Measurements from ENCODE around the gene PASD1. TPM values are rescaled to one million over a fixed set of nuclear protein-coding genes. Genes with fewer than 3 reads are reported as not detected.
"Not testable (repeated sequence)": the region's sequence is repeated elsewhere in the genome, so short reads cannot be mapped to it uniquely, and the experiment has no call there.

PASD1 gene
- total RNA-seq, 1 donor = not detected

DNA sequence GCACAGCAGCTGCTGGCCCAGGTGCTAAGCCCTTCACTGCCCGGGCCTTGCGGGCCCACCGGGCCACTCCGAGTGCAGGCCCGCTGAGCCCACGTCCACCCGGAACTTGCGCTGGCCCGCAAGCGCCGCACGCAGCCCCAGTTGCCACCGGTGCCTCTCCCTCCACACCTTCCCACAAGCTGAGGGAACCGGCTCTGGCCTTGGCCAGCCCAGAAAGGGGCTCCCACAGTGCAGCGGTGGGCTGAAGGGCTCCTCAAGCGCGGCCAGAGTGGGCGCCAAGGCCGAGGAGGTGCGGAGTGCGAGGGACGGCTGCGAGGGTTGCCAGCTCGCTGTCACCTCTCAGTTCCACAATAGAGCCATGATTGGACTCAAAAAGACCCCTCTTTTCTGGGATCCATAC lies 472 bp upstream of the PASD1 start:
- DNase-seq (ENCODE audit: insufficient read length, low spot score, missing footprints); H3K4me1 ChIP-seq (ENCODE audit: insufficient read depth, low read length); H3K36me3 ChIP-seq (ENCODE audit: insufficient read depth, low read length); H3K4me2 ChIP-seq (ENCODE audit: insufficient read depth, low read length); H3K27me3 ChIP-seq (ENCODE audit: insufficient read depth, low read length); H4K20me1 ChIP-seq (ENCODE audit: insufficient read depth, low read length); H3K79me2 ChIP-seq (ENCODE audit: insufficient read depth, low read length); H3K27ac ChIP-seq (ENCODE audit: low read depth, low read length); H2AFZ ChIP-seq (ENCODE audit: low read length); H3K9me3 ChIP-seq (ENCODE audit: low read depth, low read length); H3K4me3 ChIP-seq (ENCODE audit: insufficient read depth, low read length): not testable (repeated sequence)

DNA sequence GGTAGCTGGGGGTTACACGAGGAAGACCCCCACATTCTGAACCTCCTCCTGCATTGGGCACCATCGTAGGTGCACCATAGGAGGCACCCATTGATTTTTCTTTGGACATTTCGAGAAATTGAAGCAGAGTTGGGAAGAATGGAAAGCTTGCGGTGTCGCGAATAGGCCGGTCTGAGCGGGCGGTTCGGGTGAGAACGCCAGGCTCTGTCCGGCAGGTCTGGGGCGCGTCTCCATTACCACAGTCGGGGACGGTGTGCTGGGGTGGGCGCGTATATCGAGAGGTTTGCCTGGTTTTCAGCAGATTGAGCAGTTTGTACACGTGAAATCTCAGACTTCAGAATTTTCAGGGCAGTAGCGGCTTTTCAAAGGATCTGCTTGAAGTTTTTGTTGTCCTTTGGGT lies 560 bp downstream of the PASD1 start:
- no peaks in the 10 kb centered on the region for H3K27me3 ChIP-seq (ENCODE audit: insufficient read depth, low read length)
- no peaks in the 10 kb centered on the region for H4K20me1 ChIP-seq (ENCODE audit: insufficient read depth, low read length)
- H3K79me2 ChIP-seq (ENCODE audit: insufficient read depth, low read length) = no peaks in the 10 kb centered on the region
- no peaks in the 10 kb centered on the region for H3K4me1 ChIP-seq (ENCODE audit: insufficient read depth, low read length)
- H3K4me3 ChIP-seq (ENCODE audit: insufficient read depth, low read length) = no peak overlapping the region
- TF ChIP-seq, protein P1, sequence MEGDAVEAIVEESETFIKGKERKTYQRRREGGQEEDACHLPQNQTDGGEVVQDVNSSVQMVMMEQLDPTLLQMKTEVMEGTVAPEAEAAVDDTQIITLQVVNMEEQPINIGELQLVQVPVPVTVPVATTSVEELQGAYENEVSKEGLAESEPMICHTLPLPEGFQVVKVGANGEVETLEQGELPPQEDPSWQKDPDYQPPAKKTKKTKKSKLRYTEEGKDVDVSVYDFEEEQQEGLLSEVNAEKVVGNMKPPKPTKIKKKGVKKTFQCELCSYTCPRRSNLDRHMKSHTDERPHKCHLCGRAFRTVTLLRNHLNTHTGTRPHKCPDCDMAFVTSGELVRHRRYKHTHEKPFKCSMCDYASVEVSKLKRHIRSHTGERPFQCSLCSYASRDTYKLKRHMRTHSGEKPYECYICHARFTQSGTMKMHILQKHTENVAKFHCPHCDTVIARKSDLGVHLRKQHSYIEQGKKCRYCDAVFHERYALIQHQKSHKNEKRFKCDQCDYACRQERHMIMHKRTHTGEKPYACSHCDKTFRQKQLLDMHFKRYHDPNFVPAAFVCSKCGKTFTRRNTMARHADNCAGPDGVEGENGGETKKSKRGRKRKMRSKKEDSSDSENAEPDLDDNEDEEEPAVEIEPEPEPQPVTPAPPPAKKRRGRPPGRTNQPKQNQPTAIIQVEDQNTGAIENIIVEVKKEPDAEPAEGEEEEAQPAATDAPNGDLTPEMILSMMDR (IDR thresholded peaks at IDR 0.05; ENCODE audit: extremely low read depth, low read depth, low read length) = no peak
- no peaks in the 10 kb centered on the region for H3K36me3 ChIP-seq (ENCODE audit: insufficient read depth, low read length)
- no peak overlapping the region for H3K27ac ChIP-seq (ENCODE audit: low read depth, low read length)
- H3K4me2 ChIP-seq (ENCODE audit: insufficient read depth, low read length) = no peak overlapping the region
- H2AFZ ChIP-seq (ENCODE audit: low read length) = no peak overlapping the region
- H3K9me3 ChIP-seq (ENCODE audit: low read depth, low read length) = no peaks in the 10 kb centered on the region
- DNase-seq (ENCODE audit: insufficient read length, low spot score, missing footprints) = no peak

DNA sequence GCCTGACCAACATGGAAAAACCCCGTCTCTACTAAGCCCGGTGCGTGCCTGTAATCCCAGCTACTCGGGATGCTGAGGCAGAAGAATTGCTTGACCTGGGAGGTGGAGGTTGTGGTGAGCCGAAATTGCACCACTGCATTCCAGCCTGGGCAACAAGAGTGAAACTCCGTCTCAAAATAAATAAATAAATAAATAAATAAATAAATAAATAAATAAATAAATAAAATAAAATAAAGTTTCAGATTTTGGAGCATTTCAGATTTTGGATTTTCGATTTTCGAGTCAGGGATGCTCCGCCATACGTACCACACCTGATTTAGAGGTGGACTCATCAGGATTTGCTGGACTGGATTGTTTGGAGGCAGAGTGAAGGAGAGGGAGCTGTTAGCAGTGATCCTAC lies 3.4 kb downstream of the PASD1 start:
- not testable (repeated sequence) for H3K36me3 ChIP-seq (ENCODE audit: insufficient read depth, low read length); H3K4me3 ChIP-seq (ENCODE audit: insufficient read depth, low read length); H3K27ac ChIP-seq (ENCODE audit: low read depth, low read length); H3K27me3 ChIP-seq (ENCODE audit: insufficient read depth, low read length); H3K4me1 ChIP-seq (ENCODE audit: insufficient read depth, low read length); H3K79me2 ChIP-seq (ENCODE audit: insufficient read depth, low read length); H4K20me1 ChIP-seq (ENCODE audit: insufficient read depth, low read length); H2AFZ ChIP-seq (ENCODE audit: low read length); H3K4me2 ChIP-seq (ENCODE audit: insufficient read depth, low read length); H3K9me3 ChIP-seq (ENCODE audit: low read depth, low read length); DNase-seq (ENCODE audit: insufficient read length, low spot score, missing footprints)

DNA sequence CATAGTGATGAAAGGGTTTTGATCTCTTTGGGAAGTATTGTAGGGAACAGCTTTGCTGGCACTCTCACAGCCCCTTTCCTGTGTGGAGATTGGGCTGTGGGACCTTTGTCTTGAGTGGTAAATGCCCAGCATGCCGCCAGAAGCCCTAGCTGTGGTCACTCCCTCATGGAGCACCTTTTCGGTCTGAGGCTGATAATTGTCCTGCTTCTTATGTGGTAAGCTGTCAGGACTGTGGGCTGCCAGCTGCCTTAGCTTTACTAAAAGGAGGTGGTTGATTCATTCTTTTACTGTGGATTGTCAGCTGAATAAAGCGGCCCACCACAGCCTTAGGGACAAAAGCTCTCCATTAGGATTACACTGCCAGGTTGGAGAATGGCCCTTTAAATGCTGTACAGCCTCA lies 7.1 kb downstream of the PASD1 start:
- DNase-seq (ENCODE audit: insufficient read length, low spot score, missing footprints) = no peak
- Histone ChIP-seq H3K4me3 (ENCODE audit: insufficient read depth, low read length) (no peak overlapping the region), H3K36me3 (ENCODE audit: insufficient read depth, low read length) (no peaks in the 10 kb centered on the region), H3K4me2 (ENCODE audit: insufficient read depth, low read length) (no peak overlapping the region), H2AFZ (ENCODE audit: low read length) (no peak overlapping the region), H3K4me1 (ENCODE audit: insufficient read depth, low read length) (no peaks in the 10 kb centered on the region), H3K79me2 (ENCODE audit: insufficient read depth, low read length) (no peaks in the 10 kb centered on the region), H4K20me1 (ENCODE audit: insufficient read depth, low read length) (no peaks in the 10 kb centered on the region), H3K27ac (ENCODE audit: low read depth, low read length) (no peak overlapping the region), H3K27me3 (ENCODE audit: insufficient read depth, low read length) (no peaks in the 10 kb centered on the region), H3K9me3 (ENCODE audit: low read depth, low read length) (no peaks in the 10 kb centered on the region)
- TF ChIP-seq, protein P1 (IDR thresholded peaks at IDR 0.05; ENCODE audit: extremely low read depth, low read depth, low read length) = no peak

GRCh38 chrX:151593384-151593783 lies 29.9 kb downstream of the PASD1 start:
- not testable (repeated sequence) for H4K20me1 ChIP-seq (ENCODE audit: insufficient read depth, low read length); H3K79me2 ChIP-seq (ENCODE audit: insufficient read depth, low read length); H3K4me3 ChIP-seq (ENCODE audit: insufficient read depth, low read length); H3K4me2 ChIP-seq (ENCODE audit: insufficient read depth, low read length); H3K36me3 ChIP-seq (ENCODE audit: insufficient read depth, low read length); H3K27me3 ChIP-seq (ENCODE audit: insufficient read depth, low read length); DNase-seq (ENCODE audit: insufficient read length, low spot score, missing footprints); H3K27ac ChIP-seq (ENCODE audit: low read depth, low read length); H3K9me3 ChIP-seq (ENCODE audit: low read depth, low read length); H3K4me1 ChIP-seq (ENCODE audit: insufficient read depth, low read length); H2AFZ ChIP-seq (ENCODE audit: low read length)
